DND-41 (cell line): ENCODE results near the gene UVRAG.
A peak's percentile ranks its signal among the peaks of the same experiment; 100 is the strongest.

Source experiments
- CTCF ChIP-seq: IDR thresholded peaks from 2 replicates; pipeline ENCODE4 v1.5.1; 2012; ENCODE audit warnings: borderline replicate concordance, low read length, moderate library complexity, mild to moderate bottlenecking; ENCODE audit not compliant: poor library complexity, severe bottlenecking; ENCODE audit errors: extremely low read depth
- EZH2 ChIP-seq: IDR thresholded peaks from 3 replicates; pipeline ENCODE4 v1.6.1; 2012; ENCODE audit warnings: borderline replicate concordance, low read depth, mild to moderate bottlenecking, moderate library complexity, low read length, inconsistent platforms; ENCODE audit not compliant: severe bottlenecking

- TF ChIP-seq CTCF = peak; percentile 81
- TF ChIP-seq EZH2 = no peak
Observed at GRCh38 chr11:76152086-76152681, 337.2 kb downstream of the UVRAG start.
